ENCODE measurements around the gene KCNG2.

The KCNG2 gene

DNA sequence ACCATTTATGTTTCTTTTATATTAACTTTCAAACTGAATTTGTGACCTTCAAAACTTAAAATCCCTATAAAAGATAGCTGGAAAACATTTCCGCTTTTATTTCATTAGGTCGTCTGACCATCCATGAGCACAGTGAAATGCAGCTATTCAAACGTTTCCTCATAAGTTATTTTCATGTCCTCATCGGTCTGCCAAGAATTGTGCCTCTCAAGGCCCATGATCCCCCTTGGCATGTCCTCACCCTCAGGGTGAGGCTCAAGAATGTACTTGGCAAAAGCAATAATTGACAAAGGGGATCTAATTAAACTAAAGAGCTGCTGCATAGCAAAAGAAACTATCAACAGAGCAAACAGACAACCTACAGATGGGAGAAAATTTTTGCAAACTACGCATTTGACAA lies 141.4 kb downstream of the KCNG2 start:
- H3K4me2 ChIP-seq (ENCODE audit: low read length), result no peak overlapping the region
- no peak overlapping the region for H3K4me3 ChIP-seq (ENCODE audit: low read depth, low read length, poor library complexity, severe bottlenecking)
- TF ChIP-seq, protein P1, sequence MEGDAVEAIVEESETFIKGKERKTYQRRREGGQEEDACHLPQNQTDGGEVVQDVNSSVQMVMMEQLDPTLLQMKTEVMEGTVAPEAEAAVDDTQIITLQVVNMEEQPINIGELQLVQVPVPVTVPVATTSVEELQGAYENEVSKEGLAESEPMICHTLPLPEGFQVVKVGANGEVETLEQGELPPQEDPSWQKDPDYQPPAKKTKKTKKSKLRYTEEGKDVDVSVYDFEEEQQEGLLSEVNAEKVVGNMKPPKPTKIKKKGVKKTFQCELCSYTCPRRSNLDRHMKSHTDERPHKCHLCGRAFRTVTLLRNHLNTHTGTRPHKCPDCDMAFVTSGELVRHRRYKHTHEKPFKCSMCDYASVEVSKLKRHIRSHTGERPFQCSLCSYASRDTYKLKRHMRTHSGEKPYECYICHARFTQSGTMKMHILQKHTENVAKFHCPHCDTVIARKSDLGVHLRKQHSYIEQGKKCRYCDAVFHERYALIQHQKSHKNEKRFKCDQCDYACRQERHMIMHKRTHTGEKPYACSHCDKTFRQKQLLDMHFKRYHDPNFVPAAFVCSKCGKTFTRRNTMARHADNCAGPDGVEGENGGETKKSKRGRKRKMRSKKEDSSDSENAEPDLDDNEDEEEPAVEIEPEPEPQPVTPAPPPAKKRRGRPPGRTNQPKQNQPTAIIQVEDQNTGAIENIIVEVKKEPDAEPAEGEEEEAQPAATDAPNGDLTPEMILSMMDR (IDR thresholded peaks at IDR 0.05; ENCODE audit: low read length), result no peak
- TF ChIP-seq EZH2 (IDR thresholded peaks at IDR 0.05; ENCODE audit: borderline replicate concordance, low read length), result no peak
- H3K4me1 ChIP-seq (ENCODE audit: insufficient read depth, low read length, severe bottlenecking), result peaks cover 4% of the 10 kb centered on the region
- H3K9me3 ChIP-seq (ENCODE audit: low read length), result no peaks in the 10 kb centered on the region
- no peaks in the 10 kb centered on the region for H3K9me2 ChIP-seq (ENCODE audit: low read depth, low read length)
- no peak overlapping the region for H3K9ac ChIP-seq (ENCODE audit: low read length)
- no peak overlapping the region for H2AFZ ChIP-seq (ENCODE audit: low read length)
- no peaks in the 10 kb centered on the region for H3F3A ChIP-seq (ENCODE audit: insufficient read depth, low read length)
- no peaks in the 10 kb centered on the region for H3K27me3 ChIP-seq (ENCODE audit: insufficient read depth, low read length)
- H3K36me3 ChIP-seq (ENCODE audit: insufficient read depth, low read length), result peaks cover 70% of the 10 kb centered on the region
- no peak overlapping the region for H3K27ac ChIP-seq (ENCODE audit: low read depth, low read length, poor library complexity, severe bottlenecking)
- no peaks in the 10 kb centered on the region for H3K79me2 ChIP-seq (ENCODE audit: insufficient read depth, low read length)
- H4K20me1 ChIP-seq (ENCODE audit: insufficient read depth, low read length), result no peaks in the 10 kb centered on the region

DNA sequence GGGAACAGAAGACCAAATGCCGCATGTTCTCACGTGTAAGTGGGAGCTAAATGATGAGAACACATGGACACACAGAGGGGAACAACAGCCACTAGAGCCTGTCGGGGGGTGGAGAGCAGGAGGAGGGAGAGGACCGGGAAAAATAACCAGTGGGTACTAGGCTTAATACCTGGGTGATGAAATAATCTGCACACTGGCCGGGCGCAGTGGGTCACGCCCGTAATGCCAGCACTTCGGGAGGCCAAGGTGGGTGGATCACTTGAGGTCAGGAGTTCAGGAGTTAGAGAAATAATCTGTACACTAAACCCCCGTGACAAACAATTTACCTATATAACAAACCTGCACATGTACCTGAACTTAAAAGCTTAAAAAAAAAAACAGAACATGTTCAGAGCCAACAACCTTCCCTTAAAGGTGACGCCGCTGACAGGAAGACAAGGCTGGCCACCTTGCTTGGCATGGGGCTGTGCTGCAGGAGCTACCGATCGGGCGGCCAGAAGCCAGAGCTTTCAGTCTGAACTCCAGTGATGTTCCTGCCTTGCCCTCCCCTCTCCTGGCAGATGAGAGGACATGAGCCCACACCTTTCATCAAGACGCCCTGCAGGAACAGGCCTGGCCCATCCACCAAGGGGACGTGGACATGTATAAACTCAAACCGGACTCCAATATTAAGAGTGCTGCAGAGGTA lies 142.5 kb downstream of the KCNG2 start:
- no peak overlapping the region for H3K4me2 ChIP-seq (ENCODE audit: low read length)
- no peaks in the 10 kb centered on the region for H3K9me3 ChIP-seq (ENCODE audit: low read length)
- no peak overlapping the region for H2AFZ ChIP-seq (ENCODE audit: low read length)
- TF ChIP-seq EZH2 (IDR thresholded peaks at IDR 0.05; ENCODE audit: borderline replicate concordance, low read length), result no peak
- TF ChIP-seq, protein P1 (IDR thresholded peaks at IDR 0.05; ENCODE audit: low read length), result no peak
- no peaks in the 10 kb centered on the region for H3K9me2 ChIP-seq (ENCODE audit: low read depth, low read length)
- no peaks in the 10 kb centered on the region for H3K4me1 ChIP-seq (ENCODE audit: insufficient read depth, low read length, severe bottlenecking)
- H3K27me3 ChIP-seq (ENCODE audit: insufficient read depth, low read length), result no peaks in the 10 kb centered on the region
- no peak overlapping the region for H3K27ac ChIP-seq (ENCODE audit: low read depth, low read length, poor library complexity, severe bottlenecking)
- no peak overlapping the region for H3K9ac ChIP-seq (ENCODE audit: low read length)
- H3K36me3 ChIP-seq (ENCODE audit: insufficient read depth, low read length), result peaks cover 67% of the 10 kb centered on the region
- no peak overlapping the region for H3K4me3 ChIP-seq (ENCODE audit: low read depth, low read length, poor library complexity, severe bottlenecking)
- no peaks in the 10 kb centered on the region for H3F3A ChIP-seq (ENCODE audit: insufficient read depth, low read length)
- no peaks in the 10 kb centered on the region for H4K20me1 ChIP-seq (ENCODE audit: insufficient read depth, low read length)
- no peaks in the 10 kb centered on the region for H3K79me2 ChIP-seq (ENCODE audit: insufficient read depth, low read length)

DNA sequence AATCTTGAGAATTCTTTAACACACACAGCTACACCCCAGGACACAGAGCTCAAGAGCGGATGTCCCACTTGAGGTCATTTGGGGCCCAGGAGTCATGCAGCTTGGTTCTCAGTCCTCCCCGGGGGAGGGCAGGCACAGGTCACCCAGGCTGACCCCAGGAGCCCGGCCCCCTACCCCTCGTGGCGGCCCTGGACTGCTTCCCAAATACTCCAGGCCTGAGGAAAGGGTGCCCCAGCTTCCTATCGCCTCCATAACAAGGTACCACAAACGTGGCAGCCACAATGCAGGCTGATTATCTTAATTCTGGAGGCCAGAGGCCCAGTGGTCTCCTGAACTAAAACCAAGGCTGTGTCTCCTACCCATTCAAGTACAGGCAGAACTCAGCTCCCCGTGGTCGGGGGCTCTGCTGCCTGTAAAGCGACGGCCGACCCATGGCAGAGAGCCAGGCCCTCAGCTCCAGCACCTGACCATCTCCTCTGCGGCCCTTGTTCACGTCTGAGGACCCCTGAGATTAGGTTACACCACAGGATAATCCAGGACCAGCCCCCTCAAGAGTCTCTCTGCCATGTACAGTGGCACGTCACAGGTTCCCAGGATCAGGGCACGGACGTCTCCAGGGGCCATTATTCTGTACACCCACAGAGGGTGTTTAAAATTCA lies 143.2 kb downstream of the KCNG2 start:
- Histone ChIP-seq H3K4me2 (ENCODE audit: low read length) (no peak overlapping the region), H3K9me2 (ENCODE audit: low read depth, low read length) (no peaks in the 10 kb centered on the region), H3K4me1 (ENCODE audit: insufficient read depth, low read length, severe bottlenecking) (peaks cover 6% of the 10 kb centered on the region), H3K9me3 (ENCODE audit: low read length) (no peaks in the 10 kb centered on the region), H3F3A (ENCODE audit: insufficient read depth, low read length) (no peaks in the 10 kb centered on the region), H3K9ac (ENCODE audit: low read length) (no peak overlapping the region), H3K27me3 (ENCODE audit: insufficient read depth, low read length) (no peaks in the 10 kb centered on the region), H3K79me2 (ENCODE audit: insufficient read depth, low read length) (no peaks in the 10 kb centered on the region), H3K27ac (ENCODE audit: low read depth, low read length, poor library complexity, severe bottlenecking) (no peak overlapping the region), H2AFZ (ENCODE audit: low read length) (no peak overlapping the region), H3K4me3 (ENCODE audit: low read depth, low read length, poor library complexity, severe bottlenecking) (no peak overlapping the region), H4K20me1 (ENCODE audit: insufficient read depth, low read length) (no peaks in the 10 kb centered on the region), H3K36me3 (ENCODE audit: insufficient read depth, low read length) (peaks cover 60% of the 10 kb centered on the region)
- TF ChIP-seq, protein P1 (IDR thresholded peaks at IDR 0.05; ENCODE audit: low read length), result no peak
- TF ChIP-seq EZH2 (IDR thresholded peaks at IDR 0.05; ENCODE audit: borderline replicate concordance, low read length), result no peak
